GM20000 (cell line): ENCODE data around the gene GDF7.

Experiments
- DNase-seq: peaks from one replicate; pipeline ENCODE4 v3.0.0; 2012; ENCODE audit warnings: low spot score
- CTCF ChIP-seq: IDR thresholded peaks from 2 replicates; pipeline ENCODE4 v1.5.1; 2012; ENCODE audit warnings: mild to moderate bottlenecking, control low read depth; ENCODE audit errors: extremely low read depth, missing control alignments

GDF7 gene

GRCh38 chr2:20725782-20726181 lies 58.8 kb downstream of the GDF7 start:
- TF ChIP-seq CTCF = no peak
- no peak for DNase-seq

GRCh38 chr2:20726913-20727312 lies 60.0 kb downstream of the GDF7 start:
- no peak for TF ChIP-seq CTCF
- no peak for DNase-seq

GRCh38 chr2:20728114-20728758 lies 61.3 kb downstream of the GDF7 start:
- no peak for TF ChIP-seq CTCF
- no peak for DNase-seq
